Glomerular visceral epithelial cell (primary cell): ENCODE measurements around the gene TAOK1.

ENCODE experiments used
- DNase-seq: peaks from one replicate; pipeline ENCODE4 v3.0.0-alpha.2; 2016; ENCODE audit errors: extremely low spot score

The TAOK1 gene

GRCh38 chr17:29583324-29584248, 193.4 kb downstream of the TAOK1 start:
- DNase-seq: no peak

- no peak for DNase-seq
Measured at GRCh38 chr17:29584452-29585079, 194.4 kb downstream of the TAOK1 start.

GRCh38 chr17:29585080-29585751, 195.1 kb downstream of the TAOK1 start:
- DNase-seq: no peak

- DNase-seq: no peak
Measured at GRCh38 chr17:29586676-29587469, 196.7 kb downstream of the TAOK1 start.

- no peak for DNase-seq
Measured at GRCh38 chr17:29587591-29587990, 197.4 kb downstream of the TAOK1 start.

GRCh38 chr17:29588017-29588561, 197.9 kb downstream of the TAOK1 start:
- no peak for DNase-seq

GRCh38 chr17:29588562-29589411, 198.6 kb downstream of the TAOK1 start:
- peak; percentile 44 for DNase-seq

- DNase-seq: peak; percentile 91
Measured at GRCh38 chr17:29589524-29590410, 199.6 kb downstream of the TAOK1 start, which contains the start of gene GIT1. GIT1 (minus strand) TSS chr17:29589648; CDS start chr17:29589378, 270 bp downstream.

GRCh38 chr17:29590411-29591145, 200.4 kb downstream of the TAOK1 start:
- DNase-seq: no peak

GRCh38 chr17:29591146-29591736, 201.1 kb downstream of the TAOK1 start:
- DNase-seq: peak; percentile 65

GRCh38 chr17:29591737-29592608, 201.8 kb downstream of the TAOK1 start:
- DNase-seq: peak; percentile 90

GRCh38 chr17:29592850-29593551, 202.8 kb downstream of the TAOK1 start, which contains the start of gene ANKRD13B:
ANKRD13B (plus strand) TSS chr17:29593132; CDS start chr17:29593622, 490 bp downstream.
- DNase-seq: no peak

- no peak for DNase-seq
Measured at GRCh38 chr17:29593591-29594518, 203.7 kb downstream of the TAOK1 start.

GRCh38 chr17:29594519-29595090, 204.4 kb downstream of the TAOK1 start:
- no peak for DNase-seq
